Endothelial cell of umbilical vein (primary cell): ENCODE data around the gene WDR86. TPM values are rescaled to one million over a fixed set of nuclear protein-coding genes. Genes with fewer than 3 reads are reported as not detected.

ENCODE experiments used
- BruUV-seq: library from RNA; stranded (reverse); fragments of 400-500 nt; replicated peaks from 2 replicates; lab custom pipeline; 2021; lab: Mats Ljungman, UMichigan
- CTCF ChIA-PET: fragments of 300-600, 350-600 bp; sonication (Branson Sonifier 250); formaldehyde crosslinking; loops from one replicate; lab custom pipeline; 2021; ENCODE audit warnings: antibody characterized with exemption, inconsistent platforms; lab: Charles Lee
- POLR2A ChIA-PET: fragments of 300-600, 350-600 bp; sonication (Branson Sonifier 250); formaldehyde crosslinking; loops from one replicate; lab custom pipeline; 2021; ENCODE audit warnings: antibody characterized with exemption, inconsistent platforms; lab: Charles Lee
- DNase-seq: peaks from one replicate; pipeline ENCODE4 v3.0.0-alpha.2; 2011; ENCODE audit warnings: low read depth, low spot score
- FAIRE-seq: peaks from 2 replicates; lab custom pipeline; 2011; peaks lifted over from hg19 to GRCh38; lab: Jason Lieb, UNC
- H2AFZ ChIP-seq: 2 replicates; pipeline ENCODE4 v1.6.0; 2012; ENCODE audit warnings: low read depth, low read length, control low read depth, inconsistent platforms
- H3K27ac ChIP-seq: 2 replicates; pipeline ENCODE4 v1.5.1; 2011; ENCODE audit warnings: low read depth, mild to moderate bottlenecking, control low read depth, low read length, moderate library complexity; ENCODE audit not compliant: insufficient read depth
- H3K27me3 ChIP-seq, 2 experiments: 2 replicates each; pipeline versions ENCODE4 v1.6.0 to v1.6.1; 2011; ENCODE audit warnings: low read length in 2 of 2, mixed read lengths in 1 of 2; ENCODE audit not compliant: control insufficient read depth in 2 of 2, insufficient read depth in 2 of 2
- H3K36me3 ChIP-seq, 2 experiments: 2 replicates in 1 of 2; 3 replicates in 1 of 2; pipeline ENCODE4 v1.5.1; 2011; ENCODE audit warnings: low read length in 2 of 2, mild to moderate bottlenecking in 1 of 2, moderate library complexity in 1 of 2; ENCODE audit not compliant: control insufficient read depth in 2 of 2, insufficient read depth in 2 of 2; ENCODE audit errors: extremely low read depth in 1 of 2
- H3K4me1 ChIP-seq: 3 replicates; pipeline ENCODE4 v1.5.1; 2011; ENCODE audit warnings: mild to moderate bottlenecking, low read length; ENCODE audit not compliant: control insufficient read depth, insufficient read depth; ENCODE audit errors: extremely low read depth
- H3K4me2 ChIP-seq: 2 replicates; pipeline ENCODE4 v1.6.1; 2011; ENCODE audit warnings: low read length, control low read depth, mixed read lengths; ENCODE audit not compliant: insufficient read depth
- H3K4me3 ChIP-seq, 3 experiments: fragments of 200-600 bp in 1 of 3; sonication (generic), shearing (Covaris generic) in 1 of 3; replicated peaks in 1 of 3; 2 replicates each; pipeline ENCODE4 v1.5.1; 2011 to 2016; ENCODE audit warnings: control low read depth in 3 of 3, low read length in 3 of 3, mild to moderate bottlenecking in 2 of 3, inconsistent platforms in 1 of 3, low read depth in 1 of 3, moderate library complexity in 1 of 3; ENCODE audit not compliant: insufficient read depth in 1 of 3
- H3K79me2 ChIP-seq: 2 replicates; pipeline ENCODE4 v1.6.0; 2012; ENCODE audit warnings: low read length, inconsistent platforms; ENCODE audit not compliant: control insufficient read depth, insufficient read depth
- H3K9ac ChIP-seq: replicated peaks from 2 replicates; pipeline ENCODE3; 2011; ENCODE audit warnings: low read length, control low read depth; ENCODE audit not compliant: insufficient read depth; ENCODE audit errors: extremely low read depth
- H3K9me1 ChIP-seq: replicated peaks from 3 replicates; pipeline ENCODE4 v1.6.0; 2011; ENCODE audit warnings: mild to moderate bottlenecking, low read length; ENCODE audit not compliant: control insufficient read depth, insufficient read depth; ENCODE audit errors: extremely low read depth
- H3K9me3 ChIP-seq: replicated peaks from 2 replicates; pipeline ENCODE4 v1.5.1; 2012; ENCODE audit warnings: low read length, inconsistent platforms; ENCODE audit not compliant: control insufficient read depth, insufficient read depth
- H4K20me1 ChIP-seq: replicated peaks from 2 replicates; pipeline ENCODE3; 2011; ENCODE audit warnings: mild to moderate bottlenecking, low read length; ENCODE audit not compliant: control insufficient read depth, insufficient read depth; ENCODE audit errors: extremely low read depth
- CTCF ChIP-seq, 2 donors: IDR thresholded peaks; 1 replicate in 1 of 2; 2 replicates in 1 of 2; pipeline ENCODE4 v1.5.1; 2011; ENCODE audit warnings: low read length in 2 of 2, mild to moderate bottlenecking in 2 of 2, moderate library complexity in 2 of 2, control low read depth in 1 of 2, inconsistent platforms in 1 of 2, low read depth in 1 of 2; ENCODE audit not compliant: insufficient read depth in 1 of 2; ENCODE audit errors: extremely low read depth in 1 of 2
- EZH2 ChIP-seq: IDR thresholded peaks from 2 replicates; pipeline ENCODE4 v1.6.1; 2012; ENCODE audit warnings: borderline replicate concordance, low read depth, mild to moderate bottlenecking, moderate library complexity, low read length, inconsistent platforms; ENCODE audit not compliant: severe bottlenecking
- FOS ChIP-seq: IDR thresholded peaks from 2 replicates; pipeline ENCODE4 v1.6.1; 2011; ENCODE audit warnings: mild to moderate bottlenecking, low read length, moderate library complexity, borderline replicate concordance; ENCODE audit not compliant: insufficient read depth
- GATA2 ChIP-seq: IDR thresholded peaks from 2 replicates; pipeline ENCODE4 v1.7.0; 2011; ENCODE audit warnings: low read depth, mild to moderate bottlenecking, moderate library complexity, mixed read lengths, low read length; ENCODE audit not compliant: insufficient read length, insufficient read depth
- JUN ChIP-seq: IDR thresholded peaks from 2 replicates; pipeline ENCODE4 v1.6.1; 2011; ENCODE audit warnings: borderline replicate concordance, low read depth; ENCODE audit not compliant: insufficient read length, insufficient read depth
- MAX ChIP-seq: IDR thresholded peaks from 2 replicates; pipeline ENCODE4 v1.6.1; 2011; ENCODE audit not compliant: insufficient read depth, insufficient read length
- MYC ChIP-seq: IDR thresholded peaks from one replicate; pipeline ENCODE4 v1.6.1; 2011; ENCODE audit warnings: mild to moderate bottlenecking, low read depth, low read length
- POLR2A ChIP-seq: IDR thresholded peaks from 2 replicates; pipeline ENCODE4 v1.6.1; 2012; ENCODE audit warnings: low read depth, mild to moderate bottlenecking, control low read depth, low read length
- POLR2AphosphoS5 ChIP-seq: IDR thresholded peaks from 2 replicates; pipeline ENCODE4 v1.6.1; 2012; ENCODE audit warnings: low read depth, mild to moderate bottlenecking, control low read depth, low read length, moderate library complexity; ENCODE audit not compliant: insufficient read depth
- dilution Hi-C: fragments of 300-500 bp; cut with MboI; formaldehyde crosslinking; loops from one replicate; pipeline ENCODE4 v1.15.0; 2019; ENCODE audit warnings: low sequenced_read_pairs; ENCODE audit not compliant: extremely low pct_ligation_motif_present
- intact Hi-C: fragments of 100-400 bp; cut with micrococcal nuclease; formaldehyde crosslinking; loops from one replicate; pipeline ENCODE4 v1.10.0; 2022
- polyA plus RNA-seq, 4 experiments: library from polyadenylated mRNA; depleted of rRNA in 3 of 4; stranded (reverse) in 3 of 4; unstranded in 1 of 4; fragments of >200 nt; gene quantifications; 2 replicates each; pipeline versions ENCODE4 v1.2.1 to v1.2.3, GENCODE V29; 2011 to 2012; ENCODE audit warnings: missing spikeins in 1 of 4
- total RNA-seq: library from RNA; stranded (reverse); gene quantifications from 2 replicates; pipeline ENCODE4 v1.2.3, GENCODE V29; 2021

Gene WDR86
- total and polyA plus RNA-seq, 2 donors (not counting 3 experiments of a cell fraction or from before 2014, with no cell fraction given) = not detected

- BruUV-seq = no TSS peak
- H3K4me1 ChIP-seq = no peaks in the 10 kb centered on the region
- H3K27ac ChIP-seq = no peak overlapping the region
- H3K79me2 ChIP-seq = no peaks in the 10 kb centered on the region
- no peaks in the 10 kb centered on the region for H3K36me3 ChIP-seq
- no peak overlapping the region for H3K9ac ChIP-seq
- FAIRE-seq (no peak), DNase-seq (no peak)
- no peak overlapping the region for H3K4me2 ChIP-seq
- TF ChIP-seq GATA2 = no peak
- no peak for TF ChIP-seq MAX
- TF ChIP-seq POLR2AphosphoS5 = no peak
- no peak for TF ChIP-seq MYC
- no peak for TF ChIP-seq JUN
- TF ChIP-seq CTCF (IDR thresholded peaks at IDR 0.05; ENCODE audit: extremely low read depth in 1 of 2, insufficient read depth in 1 of 2, low read depth in 1 of 2, low read length in 2 of 2) = no peak
- no peak for TF ChIP-seq EZH2
- TF ChIP-seq FOS = no peak
- TF ChIP-seq POLR2A = no peak
- dilution Hi-C loops (no loop called here), intact Hi-C loops (no loop called here)
- no peak overlapping the region for H2AFZ ChIP-seq
- ChIA-PET POLR2A (no interaction called here), CTCF (interaction anchor here (2.8 kb wide), 1 partner anchor 13 kb away, joined by 21 read pairs; no protein-coding TSS in a partner anchor)
- no peaks in the 10 kb centered on the region for H4K20me1 ChIP-seq
- no peak overlapping the region for H3K4me3 ChIP-seq
- H3K27me3 ChIP-seq = peaks cover 14 to 20% of the 10 kb centered on the region in 2 experiments
- no peaks in the 10 kb centered on the region for H3K9me3 ChIP-seq
- no peaks in the 10 kb centered on the region for H3K9me1 ChIP-seq
These were observed 26.1 kb upstream of the WDR86 start for GRCh38 chr7:151435971-151436370.
